Measurements from ENCODE around the gene NTM.

Gene NTM

DNA sequence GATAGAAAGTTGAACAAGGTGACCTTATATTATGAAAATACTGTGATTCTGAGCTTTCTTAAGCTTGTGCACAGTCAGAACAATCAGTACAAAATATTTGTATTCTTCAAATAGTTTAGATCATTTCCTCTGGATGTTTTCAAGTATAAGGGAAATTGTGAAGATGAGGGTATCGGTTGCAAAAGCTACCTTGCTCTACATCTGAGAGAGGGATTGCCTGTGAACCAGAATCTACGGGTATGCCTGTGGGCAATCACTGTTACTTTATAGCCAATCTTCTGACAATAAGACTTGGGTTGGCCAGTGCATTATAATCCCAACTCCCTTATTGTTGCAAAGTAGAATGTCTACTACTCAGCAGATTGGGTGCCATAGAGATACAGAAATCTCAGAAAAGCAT lies 90.5 kb downstream of the NTM start:
- no peak for DNase-seq (ENCODE audit: low read depth in 4 of 4, low spot score in 1 of 4)

DNA sequence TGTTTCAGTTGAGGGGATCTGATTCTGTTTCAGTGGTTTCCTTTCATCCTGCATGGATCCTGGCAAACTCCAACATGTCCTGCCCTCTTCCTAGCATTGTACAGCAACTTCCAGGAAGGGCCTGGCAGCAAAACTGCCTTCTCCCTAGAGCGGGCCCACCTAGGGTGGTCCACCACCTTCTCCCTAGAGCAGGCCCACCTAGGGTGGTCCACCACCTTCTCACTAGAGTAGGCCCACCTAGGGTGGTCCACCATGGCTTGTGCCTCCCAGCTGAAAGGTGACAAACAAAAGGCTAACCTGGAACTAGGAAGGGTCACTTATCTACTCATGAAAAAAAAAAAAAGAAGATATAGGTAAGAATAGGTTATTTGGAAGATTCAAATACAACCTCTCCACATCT lies 92.2 kb downstream of the NTM start:
- no peak for DNase-seq (ENCODE audit: low read depth in 4 of 4, low spot score in 1 of 4)

DNA sequence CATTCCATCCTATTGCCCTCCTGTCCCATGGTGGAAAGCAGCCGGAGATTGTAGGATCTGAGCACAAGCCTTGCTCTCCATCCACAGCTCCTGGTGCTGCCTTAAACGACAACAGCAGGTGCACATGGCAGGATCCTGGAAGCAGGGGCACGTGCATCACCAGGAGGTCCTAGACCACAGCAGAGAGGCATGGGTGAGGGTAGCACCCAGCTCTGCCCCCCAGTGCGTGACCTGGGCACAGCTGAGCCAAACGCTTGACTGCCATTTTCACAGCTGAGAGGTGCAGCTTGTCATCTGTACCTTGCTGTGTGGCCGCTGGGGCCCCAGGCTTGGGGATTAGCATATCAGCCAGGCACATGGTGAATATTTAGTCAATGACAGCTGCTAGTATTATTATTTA lies 92.7 kb downstream of the NTM start:
- no peak for DNase-seq (ENCODE audit: low read depth in 4 of 4, low spot score in 1 of 4)

DNA sequence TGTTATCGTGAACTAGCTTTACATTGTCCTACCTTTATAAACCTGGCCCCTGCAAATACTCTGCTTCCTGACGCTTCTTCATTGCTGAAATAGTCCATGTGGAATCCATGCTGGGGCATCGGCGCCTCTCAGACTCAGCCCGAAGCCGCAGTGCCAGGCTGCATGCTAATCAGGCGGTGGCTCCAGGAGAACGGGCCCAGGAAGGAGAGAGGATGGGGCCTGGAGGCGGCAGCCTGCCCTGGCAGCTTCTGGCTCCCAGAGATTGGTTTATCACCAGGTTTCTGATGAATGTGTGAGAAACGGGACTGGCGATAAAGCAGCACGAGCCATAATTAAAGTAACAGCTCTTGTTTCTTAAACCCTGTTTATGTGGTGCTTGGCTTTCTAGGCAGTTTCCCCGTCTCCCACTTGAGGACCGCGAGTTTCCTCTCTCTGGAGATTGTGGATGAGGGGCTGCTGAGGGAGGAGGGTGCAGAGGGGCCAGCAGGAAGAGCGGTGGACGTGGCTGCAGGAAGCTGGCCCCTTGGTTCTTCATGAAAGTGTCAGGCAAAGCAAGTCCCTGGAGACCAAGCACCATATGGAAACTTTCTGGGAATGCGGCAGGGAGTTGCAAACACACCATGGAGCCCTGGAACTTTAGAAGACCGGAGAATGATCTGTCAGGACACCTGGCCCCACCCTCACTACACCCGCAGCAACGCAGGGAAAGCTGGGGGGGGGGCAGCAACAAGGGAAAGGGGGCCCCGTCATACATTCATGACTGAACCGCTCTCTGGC lies 93.4 kb downstream of the NTM start:
- no peak for DNase-seq (ENCODE audit: low read depth in 4 of 4, low spot score in 1 of 4)

GRCh38 chr11:131464461-131464860 lies 94.0 kb downstream of the NTM start:
- DNase-seq (ENCODE audit: low read depth in 4 of 4, low spot score in 1 of 4), result no peak

GRCh38 chr11:131465039-131465438 lies 94.6 kb downstream of the NTM start:
- no peak for DNase-seq (ENCODE audit: low read depth in 4 of 4, low spot score in 1 of 4)

GRCh38 chr11:131465746-131466145 lies 95.3 kb downstream of the NTM start:
- no peak for DNase-seq (ENCODE audit: low read depth in 4 of 4, low spot score in 1 of 4)

DNA sequence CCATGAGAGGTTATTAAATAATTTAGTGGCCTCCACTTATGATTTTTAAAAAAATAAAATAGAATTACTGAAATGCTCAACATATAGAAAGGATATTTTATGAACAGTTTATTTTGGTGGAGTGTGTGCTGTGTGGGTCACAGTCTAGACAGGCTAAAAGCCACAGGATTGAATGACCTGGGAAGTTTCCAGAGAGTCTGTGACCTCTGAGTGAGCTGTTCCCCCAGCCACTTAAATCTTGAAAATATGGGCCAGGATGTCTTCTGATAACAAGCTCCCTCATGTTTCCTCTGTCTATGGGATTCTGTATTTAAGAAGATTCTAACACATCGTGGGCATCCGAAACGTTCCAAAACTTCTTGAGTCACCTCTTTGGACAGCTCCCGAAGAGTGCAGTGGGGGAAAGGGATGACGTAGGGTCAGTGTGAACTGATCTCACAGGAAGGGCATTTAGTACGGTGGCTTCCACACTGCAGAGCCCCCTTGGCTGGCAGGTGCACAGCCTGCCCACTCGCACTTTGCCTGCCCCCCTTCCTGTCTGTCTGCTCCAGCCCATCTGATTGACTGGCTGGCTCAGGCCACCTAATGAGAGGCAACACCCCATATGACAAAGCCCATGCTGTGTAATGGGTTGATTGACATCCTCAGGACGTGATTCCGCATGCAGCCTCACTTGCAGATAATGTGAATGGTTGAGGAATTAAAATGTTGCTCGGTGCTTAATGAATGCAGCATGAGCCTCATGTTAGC lies 97.4 kb downstream of the NTM start:
- DNase-seq (ENCODE audit: low read depth in 4 of 4, low spot score in 1 of 4), result no peak

DNA sequence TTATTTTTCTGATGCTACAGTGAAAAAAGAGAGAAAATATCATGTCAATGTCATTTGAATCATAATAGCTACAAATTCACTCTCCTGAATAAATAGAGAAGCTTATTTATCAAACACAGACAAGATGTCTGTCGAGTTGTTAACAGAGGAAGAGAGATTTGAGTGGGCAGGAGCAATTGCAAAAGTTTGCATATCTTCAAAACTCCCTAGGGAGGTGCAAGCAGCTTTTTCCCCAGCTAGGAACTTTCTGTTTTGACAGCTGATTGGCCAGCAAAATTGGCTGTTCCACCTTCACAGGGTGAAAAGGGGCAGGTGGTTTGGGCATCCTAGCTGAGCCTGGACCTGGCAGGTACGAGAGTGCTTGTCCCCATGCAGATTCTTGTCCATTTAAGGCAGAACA lies 98.2 kb downstream of the NTM start:
- no peak for DNase-seq (ENCODE audit: low read depth in 4 of 4, low spot score in 1 of 4)

DNA sequence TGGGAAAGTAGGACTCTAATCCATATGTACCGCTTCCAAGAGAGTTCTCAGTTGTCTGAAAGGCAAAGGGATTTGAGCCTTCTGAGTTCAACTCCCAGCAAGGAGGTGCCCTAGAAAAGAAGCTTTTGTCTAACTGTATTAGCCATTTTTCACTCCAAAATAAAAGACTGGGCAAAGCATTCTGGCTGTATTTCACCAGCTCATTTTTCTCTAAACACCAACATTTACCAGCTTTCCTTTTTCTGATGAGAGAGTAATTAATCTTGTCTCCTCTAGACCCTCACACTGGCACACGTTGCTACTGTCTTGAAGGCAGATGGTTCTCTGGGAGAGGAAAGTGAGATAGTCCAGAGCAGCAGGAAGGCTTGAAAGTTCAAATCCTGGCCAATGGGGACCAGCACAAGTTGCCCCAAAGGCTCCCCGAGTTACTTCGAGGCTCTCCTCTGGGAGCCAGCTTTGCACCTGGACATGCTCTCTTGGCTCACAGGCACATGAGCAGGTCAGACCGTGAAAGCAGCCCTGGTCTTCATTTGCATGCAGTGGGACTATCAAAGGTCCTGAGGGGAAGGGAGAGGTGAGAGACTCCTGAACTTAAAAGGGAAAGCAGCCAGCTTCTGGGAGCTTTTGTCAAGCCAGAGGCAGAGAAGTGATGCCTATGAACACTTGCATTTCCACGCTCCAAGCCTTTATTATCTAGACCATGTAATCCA lies 100.0 kb downstream of the NTM start:
- no peak for DNase-seq (ENCODE audit: low read depth in 4 of 4, low spot score in 1 of 4)

DNA sequence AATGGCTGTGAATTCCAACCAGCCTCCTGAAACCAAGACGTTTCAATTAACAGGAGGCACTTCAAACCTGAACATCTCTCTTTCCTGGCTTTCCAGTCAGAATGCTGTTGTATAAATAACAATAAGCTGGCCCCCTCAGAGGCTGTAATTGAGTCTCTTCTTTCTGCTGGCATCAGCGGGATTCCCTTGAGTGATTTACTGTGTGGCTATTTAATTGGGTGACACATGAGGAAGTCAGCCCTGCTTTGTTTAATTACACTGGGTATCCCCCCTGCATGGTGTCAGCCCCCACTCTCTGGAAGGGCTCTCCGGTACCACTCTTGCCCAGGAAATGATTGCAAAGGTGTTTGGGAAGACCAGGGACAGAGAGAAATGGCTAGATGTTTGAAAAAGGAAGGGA lies 101.6 kb downstream of the NTM start:
- no peak for DNase-seq (ENCODE audit: low read depth in 4 of 4, low spot score in 1 of 4)

DNA sequence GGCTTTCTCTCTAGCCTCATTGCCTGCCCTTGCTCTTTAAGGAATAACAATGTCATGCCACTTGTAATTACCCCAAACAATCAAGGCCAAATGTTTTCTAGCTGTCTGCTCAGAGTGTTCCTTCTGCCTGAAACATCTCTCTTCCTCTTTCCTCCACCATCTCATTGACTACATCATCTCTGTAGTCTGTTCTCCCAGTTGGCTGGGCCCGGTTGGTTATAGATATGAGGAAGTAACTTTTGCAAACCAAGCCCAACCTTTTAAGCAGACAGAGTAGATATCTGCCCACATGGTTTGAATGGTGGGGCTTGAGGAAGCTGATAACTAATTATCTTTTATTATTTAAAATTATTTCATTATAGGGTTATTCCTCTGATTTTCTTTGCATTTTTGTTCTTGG lies 104.5 kb downstream of the NTM start:
- no peak for DNase-seq (ENCODE audit: low read depth in 4 of 4, low spot score in 1 of 4)

DNA sequence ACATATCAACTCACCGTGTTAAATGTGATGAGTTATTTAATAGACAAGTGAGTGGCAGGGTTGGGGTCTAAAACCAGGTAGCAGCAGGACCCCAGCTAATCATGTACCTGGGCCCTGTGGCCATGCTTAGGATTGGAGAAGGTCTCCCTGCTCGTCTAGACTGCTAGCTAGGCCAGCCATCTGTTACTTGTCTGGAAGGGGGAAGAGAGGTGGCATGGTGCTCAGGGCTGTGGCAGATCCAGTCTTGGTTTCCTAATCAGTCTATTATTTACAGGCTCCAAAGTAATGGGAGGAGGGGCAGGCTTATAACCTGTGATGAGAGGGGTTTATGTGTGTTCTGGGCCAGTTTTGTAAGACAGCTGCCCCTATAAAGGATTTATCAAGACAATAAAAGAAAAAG lies 105.9 kb downstream of the NTM start:
- DNase-seq (ENCODE audit: low read depth in 4 of 4, low spot score in 1 of 4), result no peak

DNA sequence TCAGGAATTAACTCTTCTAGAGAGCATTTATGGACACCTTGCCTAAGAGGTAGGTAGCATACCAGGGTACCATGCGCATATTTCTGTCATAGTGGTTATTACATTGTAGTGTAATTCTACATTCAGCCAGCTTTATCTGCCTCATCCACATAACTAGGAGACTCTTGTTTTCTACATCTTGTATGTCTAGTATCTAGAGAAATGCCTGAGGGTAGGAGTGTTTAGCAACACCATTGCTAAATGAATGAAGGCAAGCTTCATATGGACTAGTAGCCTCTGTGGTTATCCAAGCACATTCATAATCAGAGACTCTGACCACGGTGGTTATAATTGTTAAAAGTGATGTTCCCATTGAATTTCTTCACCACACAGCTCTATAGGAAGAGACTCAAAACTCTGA lies 107.9 kb downstream of the NTM start:
- DNase-seq (ENCODE audit: low read depth in 4 of 4, low spot score in 1 of 4), result no peak

GRCh38 chr11:131481303-131481702 lies 110.9 kb downstream of the NTM start:
- DNase-seq (ENCODE audit: low read depth in 4 of 4, low spot score in 1 of 4), result no peak

- DNase-seq (ENCODE audit: low read depth in 4 of 4, low spot score in 1 of 4), result no peak
These were observed 111.6 kb downstream of the NTM start for GRCh38 chr11:131481971-131482370.

DNA sequence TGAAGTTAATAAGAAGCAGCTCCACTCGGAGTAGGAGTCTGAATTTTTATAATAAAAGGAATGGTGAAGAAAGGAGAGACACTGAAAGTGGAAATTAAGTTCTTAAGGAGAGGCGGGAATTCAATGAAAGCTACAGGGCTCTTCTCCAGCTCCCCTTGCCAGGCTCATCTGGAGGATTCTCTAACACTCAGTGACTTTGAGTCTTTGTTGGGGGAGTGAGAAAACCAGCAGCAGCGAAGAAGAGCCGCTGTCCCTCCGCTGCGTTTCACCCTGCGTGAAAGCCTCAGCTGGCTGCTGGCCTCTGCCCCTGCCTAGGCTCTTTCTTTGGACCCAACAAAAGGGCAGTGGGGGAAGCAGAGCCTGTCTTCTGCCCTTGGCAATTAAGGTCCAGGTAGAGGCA lies 113.0 kb downstream of the NTM start:
- no peak for DNase-seq (ENCODE audit: low read depth in 4 of 4, low spot score in 1 of 4)

DNA sequence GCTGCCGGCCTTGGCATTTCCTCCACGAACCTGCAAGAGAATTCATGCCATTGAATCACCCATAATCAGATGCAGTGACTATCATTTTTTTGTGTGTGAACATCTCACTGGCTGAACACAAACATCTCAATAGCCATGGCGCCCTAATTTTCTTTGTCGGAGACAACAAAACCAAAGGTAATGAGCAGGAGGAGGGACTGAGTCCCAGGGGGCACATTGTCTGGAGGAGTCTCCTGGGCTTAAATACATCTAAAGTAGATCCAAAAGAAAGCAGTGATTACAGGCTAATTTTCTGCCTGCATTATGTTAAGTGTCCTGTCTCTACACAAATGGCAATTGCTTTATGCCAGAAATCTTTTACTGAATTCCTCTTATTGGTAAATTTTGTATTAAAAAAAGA lies 113.5 kb downstream of the NTM start:
- DNase-seq (ENCODE audit: low read depth in 4 of 4, low spot score in 1 of 4), result no peak

GRCh38 chr11:131486100-131486499 lies 115.7 kb downstream of the NTM start:
- no peak for DNase-seq (ENCODE audit: low read depth in 4 of 4, low spot score in 1 of 4)

DNA sequence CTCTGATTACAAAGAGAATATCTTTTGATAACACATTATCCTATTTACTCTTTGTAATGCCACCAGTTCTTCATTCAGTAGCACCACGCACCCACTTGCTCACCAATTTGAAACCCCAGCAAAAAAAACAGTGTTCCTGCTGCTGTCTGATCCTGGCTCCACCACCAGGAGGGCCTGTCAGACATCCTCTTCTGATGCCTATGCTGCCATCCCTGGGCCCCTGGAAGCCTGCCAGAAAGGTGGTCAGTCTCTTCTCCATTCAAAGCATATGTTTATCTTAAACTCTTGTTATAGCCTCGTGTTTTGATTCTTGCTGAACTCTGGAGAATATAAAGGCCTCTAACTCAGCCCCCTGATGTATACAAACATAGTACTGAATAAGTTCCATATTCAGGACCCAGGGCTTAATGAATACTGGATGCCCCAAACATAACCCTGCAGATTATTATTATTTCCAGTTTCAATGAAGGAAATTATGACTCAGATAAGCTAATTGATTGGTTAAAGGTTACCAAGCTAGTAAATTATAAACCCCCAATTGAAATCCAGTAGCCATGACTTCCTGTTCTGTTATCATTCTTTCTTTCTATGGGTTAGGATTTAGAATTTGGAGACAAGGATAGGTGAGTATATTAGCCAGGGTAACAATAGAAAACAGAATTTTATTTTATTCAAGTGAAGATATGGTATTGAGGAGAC lies 116.7 kb downstream of the NTM start:
- no peak for DNase-seq (ENCODE audit: low read depth in 4 of 4, low spot score in 1 of 4)

DNA sequence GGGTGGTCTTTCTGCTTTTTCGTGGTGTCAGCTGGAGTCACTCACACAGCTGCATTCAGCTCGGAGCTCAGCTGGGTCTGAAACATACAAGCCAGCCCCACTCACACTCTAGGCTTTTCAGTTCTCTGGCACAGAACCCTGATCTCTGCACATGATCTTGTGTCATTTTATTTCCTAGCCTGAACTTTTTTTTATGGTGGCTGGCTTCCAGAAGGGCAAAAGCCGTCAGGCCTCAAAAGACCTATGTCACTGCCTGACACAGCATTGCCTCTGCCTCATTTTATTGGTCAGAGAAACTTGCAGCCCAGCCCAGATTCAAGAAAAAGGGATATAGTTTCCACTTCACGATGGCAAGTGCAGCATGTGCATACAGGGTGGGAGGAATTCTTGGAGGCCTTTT lies 117.8 kb downstream of the NTM start:
- DNase-seq (ENCODE audit: low read depth in 4 of 4, low spot score in 1 of 4), result no peak

GRCh38 chr11:131491503-131491902 lies 121.1 kb downstream of the NTM start:
- DNase-seq (ENCODE audit: low read depth in 4 of 4, low spot score in 1 of 4), result no peak
